ENCODE data around the gene MAP3K19. TPM values are rescaled to one million over a fixed set of nuclear protein-coding genes. Genes with fewer than 3 reads are reported as not detected.
A peak's percentile ranks its signal among the peaks of the same experiment; 100 is the strongest.

Gene MAP3K19
- total RNA-seq, 4 donors from 2014 or later: not detected

GRCh38 chr2:135009339-135009738, 37.9 kb downstream of the MAP3K19 start:
- no peaks in the 10 kb centered on the region for H3K9me3 ChIP-seq
- no peak overlapping the region for H3K4me3 ChIP-seq
- peaks cover 4% of the 10 kb centered on the region for H3K27me3 ChIP-seq
- 89 to 100% methylated on average over 1 of the region's 1 CpG for WGBS, 2 donors (ENCODE audit: low coverage in 1 of 2)
- ATAC-seq: no peak
- peaks cover 0 to 6% (median 0%) of the 10 kb centered on the region in 3 donors for H3K4me1 ChIP-seq
- H3K27ac ChIP-seq: no peak overlapping the region
- no peak for TF ChIP-seq CTCF (IDR thresholded peaks at IDR 0.05)
- no peak for TF ChIP-seq EP300 (IDR thresholded peaks at IDR 0.05)
- TF ChIP-seq POLR2A (IDR thresholded peaks at IDR 0.05): no peak
- no peak for TF ChIP-seq POLR2AphosphoS5 (IDR thresholded peaks at IDR 0.05)
- no peaks in the 10 kb centered on the region for H3K36me3 ChIP-seq

- peaks cover 4% of the 10 kb centered on the region for H3K27me3 ChIP-seq
- H3K36me3 ChIP-seq: no peaks in the 10 kb centered on the region
- WGBS, 2 donors (ENCODE audit: low coverage in 1 of 2): 52 to 64% methylated on average over 3 of the region's 3 CpGs
- H3K4me1 ChIP-seq: peaks cover 0 to 12% (median 0%) of the 10 kb centered on the region in 3 donors
- no peaks in the 10 kb centered on the region for H3K9me3 ChIP-seq
- ATAC-seq: no peak
- H3K4me3 ChIP-seq: no peak overlapping the region
- no peak overlapping the region for H3K27ac ChIP-seq
- TF ChIP-seq EP300 (IDR thresholded peaks at IDR 0.05): no peak
- no peak for TF ChIP-seq POLR2A (IDR thresholded peaks at IDR 0.05)
Observed at GRCh38 chr2:135005753-135006152, 41.5 kb downstream of the MAP3K19 start.

- Histone ChIP-seq H3K27ac (no peak overlapping the region), H3K4me1 (peaks cover 0 to 12% (median 0%) of the 10 kb centered on the region in 3 donors), H3K27me3 (peaks cover 4% of the 10 kb centered on the region), H3K4me3 (no peak overlapping the region), H3K36me3 (no peaks in the 10 kb centered on the region), H3K9me3 (no peaks in the 10 kb centered on the region)
- 1 to 2% methylated on average over 11 to 12 of the region's 17 CpGs for WGBS, 2 donors (ENCODE audit: low coverage in 1 of 2)
- TF ChIP-seq POLR2AphosphoS5 (IDR thresholded peaks at IDR 0.05) (no peak), POLR2A (IDR thresholded peaks at IDR 0.05) (no peak), EP300 (IDR thresholded peaks at IDR 0.05) (no peak), CTCF (IDR thresholded peaks at IDR 0.05) (peak; percentile 77 to 94 (median 82))
- ATAC-seq: peak; percentile 89
Observed at GRCh38 chr2:135004005-135004746, 43.1 kb downstream of the MAP3K19 start.

GRCh38 chr2:135002836-135003235, 44.4 kb downstream of the MAP3K19 start:
- Histone ChIP-seq H3K9me3 (no peaks in the 10 kb centered on the region), H3K27ac (no peak overlapping the region), H3K36me3 (no peaks in the 10 kb centered on the region), H3K4me1 (peaks cover 0 to 12% (median 0%) of the 10 kb centered on the region in 3 donors), H3K4me3 (no peak overlapping the region), H3K27me3 (peaks cover 4% of the 10 kb centered on the region)
- no peak for TF ChIP-seq POLR2AphosphoS5 (IDR thresholded peaks at IDR 0.05)
- TF ChIP-seq CTCF (IDR thresholded peaks at IDR 0.05): no peak
- TF ChIP-seq POLR2A (IDR thresholded peaks at IDR 0.05): no peak
- no peak for TF ChIP-seq EP300 (IDR thresholded peaks at IDR 0.05)
- WGBS, 2 donors (ENCODE audit: low coverage in 1 of 2): 80 to 95% methylated on average over 1 to 4 of the region's 4 CpGs
- ATAC-seq: no peak

GRCh38 chr2:134999521-134999920, 47.7 kb downstream of the MAP3K19 start:
- peaks cover 0 to 7% (median 0%) of the 10 kb centered on the region in 3 donors for H3K4me1 ChIP-seq
- no peak overlapping the region for H3K4me3 ChIP-seq
- no peak overlapping the region for H3K27ac ChIP-seq
- no peaks in the 10 kb centered on the region for H3K9me3 ChIP-seq
- TF ChIP-seq EP300 (IDR thresholded peaks at IDR 0.05) (no peak), POLR2A (IDR thresholded peaks at IDR 0.05) (no peak), POLR2AphosphoS5 (IDR thresholded peaks at IDR 0.05) (no peak), CTCF (IDR thresholded peaks at IDR 0.05) (no peak)
- no peaks in the 10 kb centered on the region for H3K36me3 ChIP-seq
- WGBS, 2 donors (ENCODE audit: low coverage in 1 of 2): 58 to 68% methylated on average over 2 of the region's 2 CpGs
- no peak for ATAC-seq
- H3K27me3 ChIP-seq: peaks cover under 1% of the 10 kb centered on the region
